HG02610 (cell line): ENCODE measurements around the gene ID2.
A peak's percentile ranks its signal among the peaks of the same experiment; 100 is the strongest.

Source experiments
- ATAC-seq: cut with Tn5 transposase; IDR thresholded peaks from one replicate; pipeline ENCODE4 v1.9.1; 2021; ENCODE audit warnings: mild to moderate bottlenecking, moderate library complexity; ENCODE audit not compliant: unreplicated experiment

Gene ID2

GRCh38 chr2:8682719-8683667 lies 1.1 kb downstream of the ID2 start:
- no peak for ATAC-seq

- ATAC-seq: no peak
Observed at GRCh38 chr2:8684540-8684877, 2.7 kb downstream of the ID2 start.

GRCh38 chr2:8684878-8685696 lies 3.2 kb downstream of the ID2 start:
- ATAC-seq: peak; percentile 13

- peak; percentile 35 for ATAC-seq
Observed at GRCh38 chr2:8685697-8686358, 4.0 kb downstream of the ID2 start.

- no peak for ATAC-seq
Observed at GRCh38 chr2:8691859-8692437, 10.1 kb downstream of the ID2 start.

- no peak for ATAC-seq
Observed at GRCh38 chr2:8692783-8693156, 10.9 kb downstream of the ID2 start.

GRCh38 chr2:8693157-8693821 lies 11.4 kb downstream of the ID2 start:
- no peak for ATAC-seq

GRCh38 chr2:8694737-8695136 lies 12.9 kb downstream of the ID2 start:
- no peak for ATAC-seq

GRCh38 chr2:8697190-8697589 lies 15.3 kb downstream of the ID2 start:
- ATAC-seq: no peak

GRCh38 chr2:8699839-8700238 lies 18.0 kb downstream of the ID2 start:
- ATAC-seq: no peak

GRCh38 chr2:8701681-8702379 lies 20.0 kb downstream of the ID2 start:
- ATAC-seq: no peak

- no peak for ATAC-seq
Observed at GRCh38 chr2:8704906-8705305, 23.1 kb downstream of the ID2 start.

GRCh38 chr2:8709611-8710010 lies 27.8 kb downstream of the ID2 start:
- no peak for ATAC-seq

- no peak for ATAC-seq
Observed at GRCh38 chr2:8710951-8711350, 29.1 kb downstream of the ID2 start.

GRCh38 chr2:8714283-8714682 lies 32.4 kb downstream of the ID2 start:
- ATAC-seq: no peak

- no peak for ATAC-seq
Observed at GRCh38 chr2:8714971-8715370, 33.1 kb downstream of the ID2 start.

GRCh38 chr2:8719528-8719927 lies 37.7 kb downstream of the ID2 start:
- no peak for ATAC-seq

GRCh38 chr2:8720741-8721140 lies 38.9 kb downstream of the ID2 start:
- no peak for ATAC-seq

GRCh38 chr2:8721410-8721809 lies 39.6 kb downstream of the ID2 start:
- ATAC-seq: no peak

GRCh38 chr2:8722986-8723385 lies 41.1 kb downstream of the ID2 start:
- no peak for ATAC-seq
